ENCODE data around the gene RORC. TPM values are rescaled to one million over a fixed set of nuclear protein-coding genes. Genes with fewer than 3 reads are reported as not detected.
A peak's percentile ranks its signal among the peaks of the same experiment; 100 is the strongest.

RORC gene
- polyA plus RNA-seq, 1 donor (not counting 4 experiments of a cell fraction or from before 2014, with no cell fraction given): 0.12 TPM

DNA sequence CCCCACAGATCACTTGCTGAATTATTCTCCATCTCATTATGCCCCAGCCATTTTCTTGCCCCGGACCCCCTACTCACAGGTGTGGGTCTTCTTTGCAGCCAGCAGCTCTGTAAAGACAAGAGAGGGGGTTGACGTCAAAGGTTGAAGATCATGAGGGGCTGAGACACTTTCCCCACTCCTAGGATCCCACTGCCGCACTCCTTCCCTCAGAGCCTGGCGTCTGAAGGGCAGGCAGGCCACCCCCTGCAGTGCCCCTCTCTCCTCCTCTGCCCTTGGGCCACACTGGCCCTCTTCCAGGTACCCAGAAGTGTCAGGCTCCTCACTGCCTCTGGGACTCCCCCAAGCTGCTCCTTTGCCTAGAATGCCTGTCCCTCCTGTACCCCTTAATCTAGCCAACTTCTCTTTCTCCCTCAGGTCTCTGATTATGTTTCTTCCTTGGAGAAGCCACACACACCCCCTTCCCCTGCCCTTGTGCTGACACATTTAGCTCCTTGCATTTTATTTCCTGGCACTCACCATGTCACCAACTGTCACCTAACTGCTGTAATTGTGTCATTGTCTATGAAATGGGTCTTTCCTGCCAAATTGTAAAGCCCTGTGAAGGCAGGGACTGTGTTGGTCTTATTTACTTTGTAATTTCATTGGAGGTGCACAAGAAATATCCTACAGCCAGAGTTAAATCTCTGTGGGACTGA lies 2.1 kb downstream of the RORC start:
- FAIRE-seq: no peak
- TF ChIP-seq, protein P1, sequence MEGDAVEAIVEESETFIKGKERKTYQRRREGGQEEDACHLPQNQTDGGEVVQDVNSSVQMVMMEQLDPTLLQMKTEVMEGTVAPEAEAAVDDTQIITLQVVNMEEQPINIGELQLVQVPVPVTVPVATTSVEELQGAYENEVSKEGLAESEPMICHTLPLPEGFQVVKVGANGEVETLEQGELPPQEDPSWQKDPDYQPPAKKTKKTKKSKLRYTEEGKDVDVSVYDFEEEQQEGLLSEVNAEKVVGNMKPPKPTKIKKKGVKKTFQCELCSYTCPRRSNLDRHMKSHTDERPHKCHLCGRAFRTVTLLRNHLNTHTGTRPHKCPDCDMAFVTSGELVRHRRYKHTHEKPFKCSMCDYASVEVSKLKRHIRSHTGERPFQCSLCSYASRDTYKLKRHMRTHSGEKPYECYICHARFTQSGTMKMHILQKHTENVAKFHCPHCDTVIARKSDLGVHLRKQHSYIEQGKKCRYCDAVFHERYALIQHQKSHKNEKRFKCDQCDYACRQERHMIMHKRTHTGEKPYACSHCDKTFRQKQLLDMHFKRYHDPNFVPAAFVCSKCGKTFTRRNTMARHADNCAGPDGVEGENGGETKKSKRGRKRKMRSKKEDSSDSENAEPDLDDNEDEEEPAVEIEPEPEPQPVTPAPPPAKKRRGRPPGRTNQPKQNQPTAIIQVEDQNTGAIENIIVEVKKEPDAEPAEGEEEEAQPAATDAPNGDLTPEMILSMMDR (optimal IDR thresholded peaks at IDR 0.05 in 1 of 3, IDR thresholded peaks at IDR 0.05 in 1 of 3, conservative IDR thresholded peaks at IDR 0.05 in 1 of 3; ENCODE audit: extremely low read depth in 1 of 3, insufficient read depth in 2 of 3, low read length in 3 of 3): no peak
- TF ChIP-seq EZH2 (IDR thresholded peaks at IDR 0.05; ENCODE audit: low read length): no peak
- Histone ChIP-seq H3K9ac (ENCODE audit: control insufficient read depth, extremely low read depth, insufficient read depth, low read length) (no peak overlapping the region), H3K4me2 (ENCODE audit: control insufficient read depth, extremely low read depth, insufficient read depth, low read depth, low read length) (peak overlapping the region; percentile 48), H4K20me1 (ENCODE audit: control insufficient read depth, extremely low read depth, insufficient read depth, low read length) (no peaks in the 10 kb centered on the region), H3K79me2 (ENCODE audit: control insufficient read depth, insufficient read depth, low read length) (no peaks in the 10 kb centered on the region), H2AFZ (ENCODE audit: control insufficient read depth, low read length) (no peak overlapping the region), H3K9me1 (ENCODE audit: control insufficient read depth, extremely low read depth, insufficient read depth, low read length) (no peaks in the 10 kb centered on the region), H3K27me3 (ENCODE audit: control insufficient read depth, extremely low read depth, insufficient read depth, low read length) (no peaks in the 10 kb centered on the region), H3K9me3 (ENCODE audit: control insufficient read depth, low read depth, low read length) (no peaks in the 10 kb centered on the region), H3K4me1 (ENCODE audit: control insufficient read depth, extremely low read depth, insufficient read depth, low read length) (peaks cover 22% of the 10 kb centered on the region), H3K36me3 (ENCODE audit: control insufficient read depth in 2 of 2, extremely low read depth in 1 of 2, insufficient read depth in 2 of 2, low read length in 2 of 2) (no peaks in the 10 kb centered on the region), H3K27ac (ENCODE audit: control insufficient read depth, insufficient read depth, low read length) (no peak overlapping the region), H3K4me3 (ENCODE audit: control insufficient read depth in 2 of 3, extremely low read depth in 1 of 3, insufficient read depth in 2 of 3, low read depth in 1 of 3, low read length in 3 of 3) (no peak overlapping the region)
- DNase-seq (ENCODE audit: low read depth, low spot score): no peak
- dilution Hi-C loops (cut with MboI; ENCODE audit: extremely low pct_ligation_motif_present, low sequenced_read_pairs): no loop called here

DNA sequence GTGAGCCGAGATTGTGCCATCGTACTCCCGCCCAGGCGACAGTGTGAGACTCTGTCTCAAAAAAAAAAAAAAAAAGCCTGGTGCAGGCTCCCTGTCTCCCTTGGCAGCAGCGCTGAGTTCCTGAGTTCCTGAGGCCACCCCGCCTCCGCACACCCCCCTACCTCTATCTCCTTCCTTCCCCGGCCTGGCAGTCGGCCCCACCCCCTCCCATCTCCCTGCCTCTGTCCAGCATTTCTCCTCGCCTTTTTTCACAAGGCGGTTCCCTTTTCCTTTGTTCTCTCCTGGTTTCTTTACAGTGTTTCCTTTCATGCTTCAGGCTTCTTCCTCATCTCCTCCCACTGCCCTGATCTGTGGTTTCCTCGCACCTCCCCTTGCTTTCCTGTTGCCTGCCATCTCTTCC lies 2.7 kb downstream of the RORC start:
- Histone ChIP-seq H3K4me2 (ENCODE audit: control insufficient read depth, extremely low read depth, insufficient read depth, low read depth, low read length) (peak overlapping the region; percentile 48), H3K27ac (ENCODE audit: control insufficient read depth, insufficient read depth, low read length) (no peak overlapping the region)
- peak; percentile 67 for FAIRE-seq

More for the DNA sequence above, 2.7 kb downstream of the RORC start:
- Histone ChIP-seq H3K9me3 (ENCODE audit: control insufficient read depth, low read depth, low read length) (no peaks in the 10 kb centered on the region), H3K4me1 (ENCODE audit: control insufficient read depth, extremely low read depth, insufficient read depth, low read length) (peaks cover 22% of the 10 kb centered on the region), H3K27me3 (ENCODE audit: control insufficient read depth, extremely low read depth, insufficient read depth, low read length) (no peaks in the 10 kb centered on the region), H3K36me3 (ENCODE audit: control insufficient read depth in 2 of 2, extremely low read depth in 1 of 2, insufficient read depth in 2 of 2, low read length in 2 of 2) (no peaks in the 10 kb centered on the region), H3K9me1 (ENCODE audit: control insufficient read depth, extremely low read depth, insufficient read depth, low read length) (no peaks in the 10 kb centered on the region), H3K9ac (ENCODE audit: control insufficient read depth, extremely low read depth, insufficient read depth, low read length) (no peak overlapping the region), H3K4me3 (ENCODE audit: control insufficient read depth in 2 of 3, extremely low read depth in 1 of 3, insufficient read depth in 2 of 3, low read depth in 1 of 3, low read length in 3 of 3) (no peak overlapping the region), H4K20me1 (ENCODE audit: control insufficient read depth, extremely low read depth, insufficient read depth, low read length) (no peaks in the 10 kb centered on the region), H2AFZ (ENCODE audit: control insufficient read depth, low read length) (no peak overlapping the region), H3K79me2 (ENCODE audit: control insufficient read depth, insufficient read depth, low read length) (no peaks in the 10 kb centered on the region)
- no peak for TF ChIP-seq EZH2 (IDR thresholded peaks at IDR 0.05; ENCODE audit: low read length)
- TF ChIP-seq, protein P1 (optimal IDR thresholded peaks at IDR 0.05 in 1 of 3, IDR thresholded peaks at IDR 0.05 in 1 of 3, conservative IDR thresholded peaks at IDR 0.05 in 1 of 3; ENCODE audit: extremely low read depth in 1 of 3, insufficient read depth in 2 of 3, low read length in 3 of 3): no peak
- DNase-seq (ENCODE audit: low read depth, low spot score): no peak
- dilution Hi-C loops (cut with MboI; ENCODE audit: extremely low pct_ligation_motif_present, low sequenced_read_pairs): no loop called here

All from keratinocyte (primary cell).